T-helper 1 cell treated with Interleukin-12 subunit alpha and Interleukin-12 subunit beta and Interleukin-4 antibody, amounts not matched to agents 30 ng/mL and 1 ng/mL, for 36 hours (primary cell): Measurements from ENCODE around the gene PRLR. TPM values are rescaled to one million over a fixed set of nuclear protein-coding genes. Genes with fewer than 3 reads are reported as not detected.
"Not testable (repeated sequence)": the region's sequence is repeated elsewhere in the genome, so short reads cannot be mapped to it uniquely, and the experiment has no call there.

Experiments
- intact Hi-C: fragments of 100-400 bp; cut with micrococcal nuclease; formaldehyde crosslinking; loops from one replicate; pipeline ENCODE4 v1.15.1; 2024
- total RNA-seq: library from RNA; stranded (reverse); gene quantifications from 2 replicates; pipeline ENCODE4 v1.2.3, GENCODE V29; 2022

The PRLR gene
- total RNA-seq, 1 donor from 2014 or later = not detected

DNA sequence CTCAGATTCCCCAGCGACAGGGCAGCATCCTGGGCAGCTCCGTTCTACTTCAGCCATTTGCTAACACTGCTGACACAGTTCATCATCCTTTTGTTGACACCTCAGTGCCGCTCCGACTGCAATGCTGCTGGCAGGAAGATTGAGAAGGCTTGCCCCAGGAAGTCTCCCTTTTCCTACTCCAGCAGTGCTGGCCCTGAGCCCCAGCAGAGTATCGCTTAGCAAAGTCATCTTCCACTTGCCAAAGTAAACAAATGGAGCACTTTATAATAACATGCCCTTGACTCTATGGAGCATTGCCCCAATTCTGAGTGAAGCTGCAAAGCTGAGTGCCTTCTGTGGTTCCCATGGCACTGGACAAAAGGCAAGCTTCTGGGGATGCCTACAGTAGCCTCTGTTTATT lies 32.2 kb downstream of the PRLR start:
- intact Hi-C loops = no loop called here

DNA sequence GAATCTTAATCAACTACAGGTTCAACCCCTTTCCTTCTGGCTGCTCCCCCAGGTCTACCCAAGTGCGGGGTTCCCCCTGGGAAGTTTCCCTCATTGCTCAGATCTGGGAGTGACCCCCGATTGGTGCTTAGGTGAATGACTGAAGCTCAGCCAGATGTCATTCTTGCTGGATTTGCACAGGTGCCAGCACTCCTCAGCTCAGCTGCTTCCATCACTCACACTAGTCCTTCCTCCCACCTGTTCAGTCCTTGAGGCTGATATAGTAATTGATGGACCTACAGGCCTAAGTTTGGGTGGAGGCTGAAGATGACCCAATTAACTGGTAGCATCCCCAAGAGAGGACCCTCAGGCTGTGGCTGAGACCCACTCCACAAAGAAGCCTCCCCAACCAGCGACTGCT lies 32.9 kb downstream of the PRLR start:
- intact Hi-C loops = no loop called here

DNA sequence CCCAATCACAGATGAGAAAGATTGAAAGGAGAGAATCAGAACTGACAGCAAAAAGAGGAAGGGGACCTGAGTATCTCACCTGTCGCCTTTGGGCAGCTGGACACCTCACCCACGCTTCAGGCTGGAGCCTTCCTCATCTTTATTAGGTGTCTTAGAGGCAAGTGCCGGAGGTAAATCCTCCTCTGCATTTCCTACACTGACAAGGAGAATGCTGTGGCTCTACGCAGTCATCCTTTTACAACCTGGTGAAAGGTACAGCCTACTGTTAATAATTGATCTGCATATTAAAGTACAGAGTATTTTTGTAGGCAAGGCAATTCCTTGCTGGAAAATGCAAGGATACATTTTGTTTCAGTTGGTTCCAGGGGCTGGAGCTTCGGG lies 34.8 kb downstream of the PRLR start:
- intact Hi-C loops = no loop called here

DNA sequence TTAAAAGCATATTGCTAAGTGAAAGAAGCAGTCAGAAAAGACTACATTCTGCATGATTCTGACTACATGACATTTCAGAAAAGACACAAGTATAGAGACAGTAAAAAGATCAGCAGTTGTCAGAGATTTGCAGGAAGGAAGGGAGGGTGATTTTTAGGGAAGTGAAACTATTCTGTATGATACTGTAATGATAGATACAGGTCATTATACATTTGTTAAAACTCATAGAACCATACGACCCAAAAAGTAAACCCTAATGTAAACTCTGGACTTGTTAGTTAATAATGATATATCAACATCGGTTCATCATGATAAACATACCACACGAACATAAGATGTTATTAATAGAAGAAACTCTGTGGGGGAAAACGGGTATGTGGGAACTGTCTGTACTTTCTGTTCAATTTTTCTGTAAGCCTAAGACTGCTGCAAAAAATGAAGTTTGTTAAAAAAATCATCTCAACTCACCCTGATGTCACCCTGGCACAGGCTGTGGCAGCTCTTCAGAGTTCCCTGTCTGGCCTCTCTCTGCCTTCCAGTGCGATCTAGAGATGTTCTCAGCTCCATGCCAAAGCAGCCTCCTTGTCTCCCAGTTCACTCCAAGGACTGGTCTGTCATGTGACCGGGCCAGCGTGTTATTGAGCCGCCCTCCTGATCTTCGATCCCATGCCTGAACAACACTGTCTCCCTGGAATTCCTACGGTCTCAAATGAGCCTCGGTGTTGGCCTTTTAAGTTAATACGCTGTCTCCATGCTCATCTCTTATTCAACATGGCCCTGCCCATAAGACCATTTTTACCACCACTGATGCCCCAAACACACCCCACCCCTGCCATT lies 35.4 kb downstream of the PRLR start:
- intact Hi-C loops = no loop called here

DNA sequence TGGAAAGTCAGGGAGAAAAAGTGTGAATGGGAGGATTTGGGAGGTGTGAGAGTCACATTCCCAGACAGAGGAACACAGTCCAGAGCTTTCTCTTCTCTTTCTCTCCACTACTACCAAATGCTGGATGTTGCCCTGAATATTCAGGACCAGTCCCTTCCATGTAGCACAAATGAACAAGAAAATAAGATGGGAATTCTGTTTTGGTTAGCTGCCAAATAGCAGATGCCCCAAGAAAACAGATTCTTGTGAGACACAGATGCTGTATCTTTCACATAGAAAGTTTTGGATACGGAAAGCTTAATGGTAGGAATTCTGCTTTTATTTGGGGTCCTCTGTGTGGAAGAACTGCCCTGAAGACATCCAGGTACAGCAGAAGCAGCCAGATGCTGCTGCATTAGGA lies 37.8 kb downstream of the PRLR start:
- intact Hi-C loops = no loop called here

DNA sequence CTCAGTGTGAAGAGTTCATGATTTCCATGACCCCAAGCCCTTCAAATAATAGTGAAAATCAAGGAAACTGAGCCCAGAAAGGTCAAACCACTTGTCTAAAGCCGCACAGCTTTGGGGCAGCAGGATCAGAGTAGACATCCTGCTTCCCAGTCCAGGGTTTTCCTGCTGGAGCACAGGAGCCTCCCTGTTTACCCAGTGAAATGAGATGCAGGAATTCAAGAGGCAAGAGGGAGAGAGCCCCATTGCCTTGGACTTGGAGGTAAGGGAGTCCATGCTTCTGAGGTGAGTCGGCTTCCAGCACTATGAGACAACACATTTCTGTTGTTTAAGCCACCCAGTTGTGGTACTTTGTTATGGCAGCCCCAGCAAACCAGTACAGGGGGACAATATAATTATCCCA lies 40.5 kb downstream of the PRLR start:
- intact Hi-C loops = not testable (repeated sequence)

DNA sequence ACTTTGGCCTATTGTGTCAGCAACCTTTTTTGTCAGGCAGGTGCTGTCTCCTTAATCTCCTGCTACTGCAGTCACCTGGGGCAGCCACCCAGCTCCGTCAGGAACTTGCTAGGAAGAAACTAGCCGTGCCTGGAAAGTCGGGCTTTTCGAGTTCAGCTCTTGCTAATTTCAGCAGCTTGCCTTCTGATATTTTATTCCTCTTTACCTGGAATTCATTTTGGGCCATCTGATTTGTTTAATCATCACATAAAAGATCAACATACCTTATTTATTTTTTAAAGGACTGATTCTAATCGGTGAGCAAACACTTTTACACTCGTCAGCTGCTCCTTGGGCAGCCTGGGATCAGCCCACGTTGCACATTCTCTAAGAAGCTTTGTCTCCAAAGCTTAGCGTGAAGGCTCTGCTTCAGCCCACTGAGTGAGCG lies 42.2 kb downstream of the PRLR start:
- intact Hi-C loops = no loop called here

DNA sequence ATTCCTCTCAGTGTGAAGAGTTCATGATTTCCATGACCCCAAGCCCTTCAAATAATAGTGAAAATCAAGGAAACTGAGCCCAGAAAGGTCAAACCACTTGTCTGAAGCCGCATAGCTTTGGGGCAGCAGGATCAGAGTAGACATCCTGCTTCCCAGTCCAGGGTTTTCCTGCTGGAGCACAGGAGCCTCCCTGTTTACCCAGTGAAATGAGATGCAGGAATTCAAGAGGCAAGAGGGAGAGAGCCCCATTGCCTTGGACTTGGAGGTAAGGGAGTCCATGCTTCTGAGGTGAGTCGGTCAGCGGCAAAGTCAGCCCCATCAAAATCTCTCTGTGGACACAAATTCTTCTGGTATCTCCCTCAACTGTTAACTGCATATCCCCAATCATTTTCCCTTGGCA lies 42.7 kb downstream of the PRLR start:
- intact Hi-C loops = not testable (repeated sequence)

DNA sequence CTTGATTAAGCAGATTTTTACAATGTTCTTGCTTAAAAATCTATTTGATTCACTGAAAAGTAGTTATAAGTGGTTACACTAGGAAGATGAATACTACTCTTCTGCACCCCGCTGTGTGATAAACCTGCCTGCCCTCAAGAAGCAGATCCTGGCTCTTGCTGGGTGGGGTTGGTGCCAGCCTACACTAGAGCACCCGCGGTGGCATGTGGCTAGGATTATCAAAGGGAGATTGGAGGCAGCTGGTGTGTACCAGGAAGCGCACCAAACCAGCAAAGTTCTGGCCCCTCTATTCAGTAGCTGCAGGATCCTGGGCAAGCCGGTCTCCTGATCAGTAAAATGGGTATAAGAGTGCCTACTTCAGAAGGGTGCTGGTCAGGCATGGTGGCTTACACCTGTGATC lies 43.5 kb downstream of the PRLR start:
- intact Hi-C loops = no loop called here

DNA sequence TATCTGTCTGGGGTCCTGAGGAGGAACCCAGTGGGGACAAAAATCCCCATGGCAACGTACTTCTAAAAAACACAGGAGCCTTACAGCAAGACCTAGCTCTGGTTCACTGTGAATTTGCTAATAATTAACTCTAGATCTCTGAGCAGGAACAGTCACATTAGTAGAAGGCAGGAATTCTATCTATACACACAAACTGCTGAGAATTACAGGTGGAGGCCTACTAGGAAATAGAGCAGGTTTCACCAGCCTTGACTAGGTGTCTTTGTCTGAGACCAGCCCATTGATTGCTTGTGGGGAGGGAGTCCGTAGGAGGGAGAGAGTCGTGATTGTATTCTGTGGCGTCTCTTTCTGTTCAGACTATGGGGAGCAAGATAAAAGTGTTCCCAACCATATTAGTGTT lies 44.8 kb downstream of the PRLR start:
- intact Hi-C loops = no loop called here

DNA sequence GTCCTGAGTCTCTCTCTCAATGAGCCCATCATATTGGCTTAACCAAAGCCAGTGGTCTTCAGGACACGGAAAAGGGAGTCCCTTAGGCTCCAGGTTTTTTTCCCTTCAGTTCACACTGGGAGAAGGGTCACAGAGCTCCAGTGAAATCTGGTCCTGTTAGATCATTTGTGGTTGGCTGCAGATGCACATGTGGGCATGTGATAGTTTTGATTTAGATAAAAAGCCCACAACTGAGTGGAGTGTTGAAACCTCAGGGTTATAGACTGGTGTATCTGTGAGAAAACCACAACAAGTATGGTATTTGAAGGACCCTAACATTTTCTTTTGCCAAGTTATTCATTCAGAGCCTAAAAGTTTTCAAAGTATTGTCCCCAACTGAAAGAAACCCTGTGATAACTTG lies 46.7 kb downstream of the PRLR start:
- intact Hi-C loops = loop anchor here (1.0 kb wide), 1 partner anchor 94 kb away; no protein-coding TSS in a partner anchor

DNA sequence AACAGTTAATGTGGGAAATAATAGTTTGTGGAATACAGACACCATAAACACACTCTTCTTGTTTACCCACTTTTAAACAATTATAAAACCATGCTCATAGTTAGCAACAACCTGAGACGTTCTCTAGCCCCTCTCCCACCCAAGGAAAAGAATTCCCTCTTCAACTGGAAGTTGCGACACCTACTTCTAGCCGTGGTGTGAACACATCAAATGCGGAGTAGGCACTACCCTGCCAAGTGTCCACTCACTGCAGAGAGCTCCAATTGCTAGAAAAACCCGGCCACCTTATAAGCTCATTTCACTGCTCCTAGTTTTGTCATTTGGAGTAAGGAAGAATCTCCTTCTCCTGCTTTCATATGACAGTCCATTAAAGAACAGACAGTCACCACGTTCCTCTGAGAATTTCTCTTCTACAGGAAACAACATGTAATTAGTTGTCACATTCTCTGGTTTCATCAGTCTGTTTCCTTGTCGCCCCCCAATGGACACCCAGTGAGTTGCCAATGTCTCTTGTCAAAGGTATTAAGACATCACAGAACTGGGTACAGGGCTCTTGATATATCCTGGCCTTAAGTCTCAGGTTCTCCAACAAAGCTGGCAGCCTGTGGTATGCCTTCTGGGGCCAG lies 47.3 kb downstream of the PRLR start:
- intact Hi-C loops = loop anchor here (1.0 kb wide), 1 partner anchor 94 kb away; no protein-coding TSS in a partner anchor

DNA sequence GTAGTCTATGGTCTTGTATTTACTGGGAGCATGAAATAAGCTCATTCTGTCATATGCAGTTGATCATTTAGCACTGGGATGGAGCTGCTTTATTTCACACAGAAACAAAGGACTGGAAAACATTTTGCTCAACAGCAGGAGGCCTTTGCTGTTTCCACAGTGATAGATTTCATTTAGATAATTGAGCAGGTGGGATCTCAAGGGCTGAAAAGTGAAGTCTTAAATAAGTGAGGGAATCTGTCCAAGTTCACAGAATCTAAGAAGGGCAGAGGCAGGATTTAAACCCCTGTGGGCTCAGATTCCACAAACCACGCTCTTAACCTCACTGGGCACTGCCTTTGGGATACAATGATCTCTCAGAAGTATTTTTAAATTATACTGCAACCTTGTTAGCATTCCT lies 47.8 kb downstream of the PRLR start:
- intact Hi-C loops = no loop called here

DNA sequence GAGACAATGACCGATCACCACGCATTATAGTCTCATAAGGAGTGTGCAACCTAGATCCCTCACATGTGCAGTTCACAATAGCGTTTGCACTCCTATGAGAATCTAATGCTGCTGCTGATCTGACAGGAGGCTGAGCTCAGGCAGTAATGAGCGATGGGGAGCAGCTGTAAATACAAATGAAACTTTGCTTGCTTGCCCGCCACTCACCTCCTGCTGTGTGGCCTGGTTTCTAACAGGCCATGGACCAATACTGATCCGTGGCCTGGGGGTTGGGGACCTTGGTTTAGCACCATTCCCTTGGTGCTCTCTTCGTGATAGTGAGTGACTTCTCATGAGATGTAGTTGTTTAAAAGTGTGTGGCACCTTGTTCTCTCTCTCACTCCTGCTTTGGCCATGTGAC lies 50.2 kb downstream of the PRLR start:
- intact Hi-C loops = no loop called here

DNA sequence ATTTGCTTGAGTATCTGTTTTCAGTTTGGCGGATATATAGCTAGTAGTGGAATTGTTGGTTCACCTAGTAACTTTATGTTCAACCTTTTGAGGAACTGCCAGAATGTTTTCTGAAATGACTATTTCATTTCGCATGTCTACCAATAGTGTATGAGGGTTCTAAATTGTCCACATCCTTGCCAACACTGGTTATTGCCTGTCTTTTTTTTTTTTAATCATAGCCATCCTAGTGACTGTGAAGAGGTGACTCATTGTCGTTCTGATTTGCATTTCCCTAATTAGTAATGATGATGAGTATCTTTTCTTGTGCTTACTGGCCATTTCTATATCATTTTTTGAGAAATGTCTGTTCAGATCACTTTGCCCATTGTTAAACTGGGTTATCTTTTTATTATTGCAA lies 52.5 kb downstream of the PRLR start:
- intact Hi-C loops = no loop called here

DNA sequence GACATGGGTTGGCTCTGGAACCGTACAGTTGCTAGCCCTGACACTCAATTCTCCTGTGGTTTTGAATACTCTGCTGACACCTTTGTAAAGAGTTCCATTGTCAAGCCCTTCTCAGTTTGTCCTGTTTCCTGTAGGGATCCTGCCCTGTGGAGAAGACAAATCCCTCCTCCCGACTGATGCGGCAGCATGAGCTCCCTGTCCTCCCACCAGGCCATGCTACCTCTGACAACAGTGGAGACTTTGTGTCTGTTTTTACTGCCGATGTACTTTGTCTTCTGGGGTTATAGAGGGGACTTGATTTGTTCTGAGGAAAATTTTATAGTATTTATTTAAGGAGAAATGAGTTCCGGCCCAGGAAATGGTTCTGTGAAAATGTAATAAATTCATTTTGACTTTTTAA lies 57.8 kb downstream of the PRLR start:
- intact Hi-C loops = no loop called here

DNA sequence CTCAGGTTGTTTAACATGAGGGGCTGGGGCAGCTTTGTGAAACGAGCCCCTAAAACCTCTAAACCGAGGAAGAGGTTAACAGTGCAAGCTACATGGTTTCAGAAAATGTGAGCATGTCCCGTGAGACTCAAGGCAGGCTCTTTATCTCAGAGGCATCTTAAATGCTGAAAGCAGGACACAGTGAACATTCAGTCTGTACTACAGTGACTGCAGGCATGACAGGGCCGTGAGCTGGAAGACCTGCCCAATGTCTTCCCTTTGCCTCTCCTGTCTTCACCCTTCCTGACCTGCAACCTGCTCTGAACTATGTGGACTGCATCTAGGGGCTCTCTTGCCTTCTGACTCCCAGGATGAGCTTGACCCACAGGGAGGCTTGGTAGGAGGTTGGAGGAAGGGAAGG lies 58.3 kb downstream of the PRLR start:
- intact Hi-C loops = no loop called here

DNA sequence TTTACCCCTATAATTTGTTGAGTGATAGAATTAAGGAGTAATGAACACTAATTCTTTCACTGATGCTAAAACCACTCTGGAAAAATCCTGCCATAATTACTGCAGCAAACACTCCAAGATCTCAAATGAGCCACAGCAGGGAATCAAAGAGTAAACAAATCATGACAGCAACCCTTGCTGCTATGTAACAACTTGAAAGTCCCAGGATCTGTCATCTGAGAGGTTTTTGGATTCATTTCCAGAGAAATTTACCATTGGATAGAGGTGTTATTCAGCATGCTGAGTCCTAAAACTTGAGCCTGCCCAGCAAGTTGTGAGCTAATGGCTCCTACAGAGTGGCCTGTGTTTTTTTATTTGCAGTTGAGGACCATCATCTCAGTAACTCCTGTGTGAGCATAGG lies 59.2 kb downstream of the PRLR start:
- intact Hi-C loops = no loop called here

DNA sequence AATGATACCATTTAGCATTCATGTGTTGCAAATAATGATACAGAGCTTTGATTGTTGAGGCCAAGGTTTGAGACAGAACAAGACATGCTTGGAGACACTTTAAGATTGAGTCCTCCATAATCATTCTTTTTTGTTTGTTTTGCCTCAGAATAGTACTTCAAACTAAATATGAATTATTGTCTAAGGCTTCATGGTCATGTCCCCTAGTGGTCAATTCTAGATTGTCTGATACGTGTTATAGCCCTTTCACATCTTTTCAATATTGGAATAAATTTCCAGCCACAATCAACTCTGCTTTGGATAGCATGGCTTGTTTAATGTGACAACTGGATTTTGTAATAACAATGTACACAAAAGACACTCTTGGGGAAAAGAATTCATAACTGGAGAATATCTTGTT lies 64.2 kb downstream of the PRLR start:
- intact Hi-C loops = no loop called here

DNA sequence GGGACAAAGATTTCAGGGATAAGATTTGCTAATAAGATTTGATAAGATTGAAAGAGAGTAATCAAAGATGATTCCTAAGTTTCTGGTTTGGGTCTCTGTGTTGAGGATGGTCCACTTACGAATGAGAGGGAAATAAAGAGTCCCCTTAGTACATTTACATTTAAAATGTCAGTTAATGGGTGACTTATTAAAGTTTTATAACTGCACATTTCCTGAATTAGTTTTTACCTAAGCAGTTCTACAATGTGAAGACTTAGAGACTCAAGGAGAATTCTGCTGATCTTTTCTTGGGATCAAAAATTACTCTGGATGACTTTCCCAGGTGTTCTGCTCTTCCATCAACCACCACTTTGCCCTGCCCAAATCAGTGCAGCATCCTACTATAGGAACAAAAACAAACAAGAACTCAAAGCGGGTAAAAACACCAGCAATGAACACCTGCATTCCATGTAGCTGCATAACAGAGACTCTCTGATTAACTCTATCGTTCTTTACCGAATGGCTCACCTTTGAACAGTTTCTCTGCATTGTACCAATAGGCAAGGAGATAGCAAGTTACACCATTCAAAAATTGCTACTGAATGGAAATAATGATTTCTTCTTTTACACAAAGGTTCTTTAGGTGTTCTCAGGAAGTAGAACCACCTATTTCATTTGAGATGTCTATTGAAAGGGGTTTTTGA lies 65.3 kb downstream of the PRLR start:
- intact Hi-C loops = no loop called here

DNA sequence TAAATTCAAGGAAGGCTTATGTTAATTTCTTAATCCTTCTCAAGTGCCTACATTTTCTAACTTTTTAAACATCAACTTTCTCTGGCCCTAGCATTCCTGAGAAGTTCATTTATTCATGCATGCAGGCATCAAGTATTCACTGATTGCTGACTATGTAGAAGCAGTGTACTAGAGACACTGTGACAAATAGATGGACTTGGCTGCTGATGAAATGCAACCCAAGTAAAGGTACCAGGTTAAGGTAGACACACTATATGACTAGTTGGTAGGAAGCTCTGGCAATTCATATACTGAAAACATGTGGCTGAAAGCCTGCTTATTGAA lies 66.6 kb downstream of the PRLR start:
- intact Hi-C loops = no loop called here

DNA sequence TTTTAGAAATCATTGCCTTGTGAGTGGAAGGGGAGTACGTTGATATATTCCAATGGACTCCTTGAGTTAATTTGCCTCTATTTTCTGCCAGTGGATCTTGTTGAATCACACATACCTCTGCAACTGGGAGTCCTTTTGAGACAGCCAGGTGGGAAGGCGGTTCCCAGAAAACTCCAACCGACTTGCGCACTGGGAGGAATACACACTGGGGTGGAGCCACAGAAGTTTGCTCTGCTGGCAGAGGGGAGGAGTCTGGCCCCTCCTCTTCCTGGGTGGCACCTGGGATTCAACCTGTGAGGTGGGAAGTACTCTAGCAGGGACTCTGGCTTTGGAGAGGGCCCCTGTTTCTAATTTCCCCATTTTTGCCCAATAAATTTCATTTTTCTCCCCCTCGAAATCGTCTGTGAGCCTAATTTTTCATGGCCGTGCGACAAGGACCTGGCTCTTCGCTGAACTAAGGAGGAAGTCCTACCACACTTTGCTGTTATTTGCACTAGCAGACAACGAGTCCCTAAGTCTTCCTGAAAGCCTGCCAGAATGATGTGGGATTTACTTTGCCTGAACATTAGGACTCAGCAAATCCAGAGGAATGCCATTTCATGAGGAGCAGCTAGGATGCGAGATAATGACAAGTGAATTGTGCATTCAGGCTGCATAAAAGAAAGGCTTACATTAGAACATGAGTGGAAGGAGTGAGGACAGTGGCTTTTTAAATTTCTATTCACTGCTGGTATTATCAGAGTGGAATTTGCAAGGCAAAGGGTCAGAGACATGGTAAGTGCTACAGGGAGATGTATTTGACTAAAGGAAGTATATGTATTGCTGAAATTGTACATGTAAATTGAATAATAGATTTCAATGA lies 67.2 kb downstream of the PRLR start:
- intact Hi-C loops = no loop called here
